Vagina (tissue), 2 donors: ENCODE results near the gene AGBL4. TPM values are rescaled to one million over a fixed set of nuclear protein-coding genes. Genes with fewer than 3 reads are reported as not detected.

Source experiments
- DNase-seq, 2 donors: peaks; one replicate each; pipeline ENCODE4 v3.0.0-alpha.2; 2017; ENCODE audit errors: extremely low spot score in 2 of 2
- H3K27ac ChIP-seq: fragments of 200-600 bp; sonication (generic); one replicate; pipeline ENCODE4 v1.5.1; 2019
- H3K27me3 ChIP-seq: fragments of 200-600 bp; sonication (generic); one replicate; pipeline ENCODE4 v1.5.1; 2019
- H3K36me3 ChIP-seq, 2 donors: fragments of 200-600 bp; sonication (generic); one replicate each; pipeline ENCODE4 v1.5.1; 2017 to 2019
- H3K4me1 ChIP-seq: fragments of 200-600 bp; sonication (generic); one replicate; pipeline ENCODE4 v1.5.1; 2019
- H3K4me3 ChIP-seq, 2 donors: fragments of 200-600 bp; sonication (generic); 1 replicate in 1 of 2; 2 replicates in 1 of 2; pipeline ENCODE4 v1.5.1; 2016 to 2019
- H3K9me3 ChIP-seq: fragments of 200-600 bp; sonication (generic); one replicate; pipeline ENCODE4 v1.5.1; 2019
- CTCF ChIP-seq, 3 experiments: fragments of 450-650 bp in 2 of 3; fragments of 200-600 bp in 1 of 3; sonication (generic) in 1 of 3; IDR thresholded peaks; one replicate each; pipeline ENCODE4 v1.5.1; 2017 to 2019; ENCODE audit warnings: antibody characterized with exemption in 3 of 3, mild to moderate bottlenecking in 2 of 3, moderate library complexity in 2 of 3
- POLR2A ChIP-seq, 2 donors: fragments of 450-650 bp; IDR thresholded peaks; one replicate each; pipeline ENCODE4 v1.6.1; 2017; ENCODE audit warnings: antibody characterized with exemption in 2 of 2, mild to moderate bottlenecking in 2 of 2, moderate library complexity in 2 of 2
- POLR2AphosphoS5 ChIP-seq, 2 donors: sonication (generic); formaldehyde crosslinking; IDR thresholded peaks; one replicate each; pipeline ENCODE4 v1.9.0; 2017; ENCODE audit warnings: antibody characterized with exemption in 2 of 2, mild to moderate bottlenecking in 2 of 2, low read depth in 1 of 2; ENCODE audit not compliant: insufficient read depth in 1 of 2
- intact Hi-C: fragments of 100-400 bp; cut with DNase I; formaldehyde crosslinking; loops from one replicate; pipeline ENCODE4 v1.15.1; 2023
- total RNA-seq: library from RNA; depleted of rRNA; stranded (reverse); fragments of >200 nt; gene quantifications from one replicate; pipeline ENCODE4 v1.2.3, GENCODE V29; 2016

The AGBL4 gene
- total RNA-seq, 1 donor from 2014 or later: not detected

GRCh38 chr1:49465486-49466185, 558.1 kb downstream of the AGBL4 start:
- no peaks in the 10 kb centered on the region for H3K27me3 ChIP-seq
- intact Hi-C loops: no loop called here
- no peak for DNase-seq
- no peaks in the 10 kb centered on the region for H3K9me3 ChIP-seq
- H3K4me1 ChIP-seq: no peaks in the 10 kb centered on the region
- H3K36me3 ChIP-seq: no peaks in the 10 kb centered on the region
- no peak overlapping the region for H3K4me3 ChIP-seq
- TF ChIP-seq POLR2A (IDR thresholded peaks at IDR 0.05) (no peak), CTCF (IDR thresholded peaks at IDR 0.05) (no peak), POLR2AphosphoS5 (IDR thresholded peaks at IDR 0.05; ENCODE audit: insufficient read depth in 1 of 2, low read depth in 1 of 2) (no peak)
- H3K27ac ChIP-seq: no peak overlapping the region

DNA sequence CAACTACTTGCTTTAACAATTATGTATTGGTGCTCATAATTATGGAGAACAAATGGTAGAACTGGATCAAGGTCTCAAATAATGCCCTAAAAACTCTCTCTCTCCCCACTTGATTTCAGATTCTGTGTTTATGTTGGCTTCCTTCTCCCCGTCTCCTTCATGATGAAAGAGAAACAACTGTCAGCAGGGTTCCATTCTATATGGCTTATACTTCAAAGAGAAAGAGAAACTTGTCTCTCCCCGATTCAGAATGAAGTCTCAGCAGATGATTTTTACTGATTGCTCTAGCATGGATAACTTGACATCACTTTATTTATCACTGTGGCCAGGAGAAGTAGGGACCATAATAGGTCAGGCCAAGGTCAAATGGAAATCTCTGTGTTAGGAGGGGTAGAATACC, 575.6 kb downstream of the AGBL4 start:
- intact Hi-C loops: no loop called here
- H3K4me1 ChIP-seq: no peaks in the 10 kb centered on the region

GRCh38 chr1:49436865-49437264, 586.9 kb downstream of the AGBL4 start:
- Histone ChIP-seq H3K9me3 (no peaks in the 10 kb centered on the region), H3K36me3 (no peaks in the 10 kb centered on the region), H3K4me1 (no peaks in the 10 kb centered on the region), H3K4me3 (no peak overlapping the region), H3K27me3 (no peaks in the 10 kb centered on the region), H3K27ac (no peak overlapping the region)
- no peak for TF ChIP-seq CTCF (IDR thresholded peaks at IDR 0.05)
- TF ChIP-seq POLR2AphosphoS5 (IDR thresholded peaks at IDR 0.05; ENCODE audit: insufficient read depth in 1 of 2, low read depth in 1 of 2): no peak
- TF ChIP-seq POLR2A (IDR thresholded peaks at IDR 0.05): no peak
- intact Hi-C loops: no loop called here
- DNase-seq: no peak

More for the DNA sequence above, 575.6 kb downstream of the AGBL4 start:
- H3K27me3 ChIP-seq: no peaks in the 10 kb centered on the region
- H3K4me3 ChIP-seq: no peak overlapping the region
- no peaks in the 10 kb centered on the region for H3K9me3 ChIP-seq
- no peak for DNase-seq
- H3K27ac ChIP-seq: no peak overlapping the region
- no peak for TF ChIP-seq POLR2A (IDR thresholded peaks at IDR 0.05)
- TF ChIP-seq CTCF (IDR thresholded peaks at IDR 0.05): no peak
- TF ChIP-seq POLR2AphosphoS5 (IDR thresholded peaks at IDR 0.05; ENCODE audit: insufficient read depth in 1 of 2, low read depth in 1 of 2): no peak
- no peaks in the 10 kb centered on the region for H3K36me3 ChIP-seq

- Histone ChIP-seq H3K4me3 (no peak overlapping the region), H3K4me1 (no peaks in the 10 kb centered on the region), H3K36me3 (no peaks in the 10 kb centered on the region), H3K27ac (no peak overlapping the region), H3K27me3 (no peaks in the 10 kb centered on the region), H3K9me3 (no peaks in the 10 kb centered on the region)
- intact Hi-C loops: no loop called here
- no peak for DNase-seq
- TF ChIP-seq POLR2AphosphoS5 (IDR thresholded peaks at IDR 0.05; ENCODE audit: insufficient read depth in 1 of 2, low read depth in 1 of 2) (no peak), POLR2A (IDR thresholded peaks at IDR 0.05) (no peak), CTCF (IDR thresholded peaks at IDR 0.05) (no peak)
Measured at GRCh38 chr1:49435291-49435690, 588.5 kb downstream of the AGBL4 start.

DNA sequence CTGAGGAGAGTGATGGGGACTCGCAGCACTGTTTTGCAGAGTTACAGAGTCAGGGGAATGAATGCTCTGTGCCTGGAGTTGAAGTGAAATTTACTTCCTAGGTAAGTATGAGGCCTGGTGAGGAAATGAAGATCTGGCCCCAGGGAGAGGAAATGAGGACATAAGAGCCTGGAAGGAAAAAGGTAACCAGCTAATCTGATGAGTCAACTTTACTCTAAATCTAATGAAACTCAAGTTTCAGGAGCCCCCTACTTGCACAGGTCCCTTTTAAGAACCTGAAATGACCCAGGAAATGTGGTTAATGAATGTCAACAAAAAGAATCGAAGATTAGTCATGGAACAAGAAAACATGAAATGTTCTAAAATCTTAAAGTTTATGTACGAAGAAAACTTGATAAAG, 599.0 kb downstream of the AGBL4 start:
- intact Hi-C loops: no loop called here
- Histone ChIP-seq H3K4me1 (no peaks in the 10 kb centered on the region), H3K27ac (no peak overlapping the region), H3K36me3 (no peaks in the 10 kb centered on the region), H3K4me3 (no peak overlapping the region), H3K27me3 (no peaks in the 10 kb centered on the region), H3K9me3 (no peaks in the 10 kb centered on the region)
- DNase-seq: no peak
- TF ChIP-seq CTCF (IDR thresholded peaks at IDR 0.05) (no peak), POLR2A (IDR thresholded peaks at IDR 0.05) (no peak), POLR2AphosphoS5 (IDR thresholded peaks at IDR 0.05; ENCODE audit: insufficient read depth in 1 of 2, low read depth in 1 of 2) (no peak)
